Colonic mucosa (tissue), 4 donors: ENCODE measurements around the gene TBC1D22A. TPM values are rescaled to one million over a fixed set of nuclear protein-coding genes. Genes with fewer than 3 reads are reported as not detected.

ENCODE experiments used
- DNase-seq: peaks from one replicate; pipeline ENCODE4 v3.0.0-alpha.2; 2020
- H3K27ac ChIP-seq: fragments of 200-600 bp; one replicate; pipeline ENCODE4 v1.8.0; 2021
- H3K27me3 ChIP-seq: fragments of 200-600 bp; one replicate; pipeline ENCODE4 v1.8.0; 2021
- H3K36me3 ChIP-seq: fragments of 200-600 bp; one replicate; pipeline ENCODE4 v1.8.0; 2021
- H3K4me1 ChIP-seq: fragments of 200-600 bp; one replicate; pipeline ENCODE4 v1.8.0; 2021; ENCODE audit warnings: mild to moderate bottlenecking
- H3K4me3 ChIP-seq: fragments of 200-600 bp; one replicate; pipeline ENCODE4 v1.8.0; 2021
- H3K9ac ChIP-seq, 2 donors: one replicate each; pipeline ENCODE4 v1.7.0; 2013; ENCODE audit warnings: control low read depth in 2 of 2, low read depth in 2 of 2, low read length in 2 of 2
- H3K9me3 ChIP-seq: fragments of 200-600 bp; one replicate; pipeline ENCODE4 v1.8.0; 2021
- intact Hi-C: fragments of 100-400 bp; cut with DNase I; formaldehyde crosslinking; loops from one replicate; pipeline ENCODE4 v1.14.1; 2022
- total RNA-seq, 2 donors: library from RNA; stranded (reverse); fragmentation: NEBNext Ultra II Directional in 1 of 2; extraction: Animal tissue kit (Norgen Biotek cat#: 25700) in 1 of 2; gene quantifications; one replicate each; pipeline ENCODE4 v1.2.1, GENCODE V29; 2021
- TF ChIP-seq, protein P1 (sequence below): fragments of 200-600 bp; IDR thresholded peaks from one replicate; pipeline ENCODE4 v1.8.0; 2022; ENCODE audit warnings: antibody characterized with exemption, mild to moderate bottlenecking
- donor health status: healthy.
- donor health status: DM: no; HTN: no; CAD: no.
- donor health status: DM: no; HTN: no; CAD: no.

Gene TBC1D22A
- total RNA-seq, 2 donors from 2014 or later, result 34.2 to 36.4 TPM

DNA sequence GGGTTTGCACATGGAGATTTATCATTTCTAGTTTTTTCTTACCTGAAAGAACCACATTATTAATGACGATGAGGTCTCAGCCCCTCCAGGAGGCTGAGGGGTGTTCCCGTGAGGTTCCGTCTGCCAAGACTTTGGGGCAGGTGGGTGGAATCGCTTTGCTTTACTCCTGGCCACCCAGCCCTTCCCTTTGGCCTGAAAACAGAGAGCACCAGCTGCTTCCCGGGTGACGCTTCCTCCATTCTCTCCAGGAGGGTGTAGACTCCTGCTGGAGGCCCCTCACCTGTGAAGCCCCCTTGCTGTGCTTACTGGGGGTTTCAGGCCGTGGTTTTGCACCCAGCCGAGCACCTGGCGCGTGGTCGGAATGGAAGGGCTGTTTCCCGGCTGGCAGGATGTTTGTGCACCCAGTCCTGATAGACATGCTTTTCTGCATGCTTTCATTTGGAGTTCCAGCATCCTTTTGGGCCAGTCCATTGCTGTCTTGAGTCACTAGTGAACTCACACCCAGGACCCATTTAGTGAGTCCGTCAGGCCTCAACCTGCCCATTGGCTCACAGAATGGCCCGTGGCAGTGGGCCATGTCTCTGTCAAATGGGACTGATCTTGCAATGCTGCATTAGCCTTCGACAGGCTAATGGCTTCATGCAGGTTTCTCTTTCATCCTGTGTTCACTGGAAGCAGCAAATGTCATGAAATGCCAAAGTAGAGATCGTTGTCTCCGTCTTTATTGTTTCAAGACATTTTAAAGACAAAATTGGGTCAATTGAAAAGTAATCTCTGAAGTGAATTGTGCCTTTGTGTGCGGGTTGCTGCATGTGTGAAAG is 360.8 kb downstream of the TBC1D22A start:
- TF ChIP-seq, protein P1, sequence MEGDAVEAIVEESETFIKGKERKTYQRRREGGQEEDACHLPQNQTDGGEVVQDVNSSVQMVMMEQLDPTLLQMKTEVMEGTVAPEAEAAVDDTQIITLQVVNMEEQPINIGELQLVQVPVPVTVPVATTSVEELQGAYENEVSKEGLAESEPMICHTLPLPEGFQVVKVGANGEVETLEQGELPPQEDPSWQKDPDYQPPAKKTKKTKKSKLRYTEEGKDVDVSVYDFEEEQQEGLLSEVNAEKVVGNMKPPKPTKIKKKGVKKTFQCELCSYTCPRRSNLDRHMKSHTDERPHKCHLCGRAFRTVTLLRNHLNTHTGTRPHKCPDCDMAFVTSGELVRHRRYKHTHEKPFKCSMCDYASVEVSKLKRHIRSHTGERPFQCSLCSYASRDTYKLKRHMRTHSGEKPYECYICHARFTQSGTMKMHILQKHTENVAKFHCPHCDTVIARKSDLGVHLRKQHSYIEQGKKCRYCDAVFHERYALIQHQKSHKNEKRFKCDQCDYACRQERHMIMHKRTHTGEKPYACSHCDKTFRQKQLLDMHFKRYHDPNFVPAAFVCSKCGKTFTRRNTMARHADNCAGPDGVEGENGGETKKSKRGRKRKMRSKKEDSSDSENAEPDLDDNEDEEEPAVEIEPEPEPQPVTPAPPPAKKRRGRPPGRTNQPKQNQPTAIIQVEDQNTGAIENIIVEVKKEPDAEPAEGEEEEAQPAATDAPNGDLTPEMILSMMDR, result no peak
- intact Hi-C loops, result no loop called here
- H3K36me3 ChIP-seq, result no peaks in the 10 kb centered on the region
- H3K9ac ChIP-seq, result no peak overlapping the region
- H3K27ac ChIP-seq, result no peak overlapping the region
- H3K4me1 ChIP-seq, result no peaks in the 10 kb centered on the region
- DNase-seq, result no peak
- no peak overlapping the region for H3K4me3 ChIP-seq
- no peaks in the 10 kb centered on the region for H3K9me3 ChIP-seq
- H3K27me3 ChIP-seq, result no peaks in the 10 kb centered on the region

DNA sequence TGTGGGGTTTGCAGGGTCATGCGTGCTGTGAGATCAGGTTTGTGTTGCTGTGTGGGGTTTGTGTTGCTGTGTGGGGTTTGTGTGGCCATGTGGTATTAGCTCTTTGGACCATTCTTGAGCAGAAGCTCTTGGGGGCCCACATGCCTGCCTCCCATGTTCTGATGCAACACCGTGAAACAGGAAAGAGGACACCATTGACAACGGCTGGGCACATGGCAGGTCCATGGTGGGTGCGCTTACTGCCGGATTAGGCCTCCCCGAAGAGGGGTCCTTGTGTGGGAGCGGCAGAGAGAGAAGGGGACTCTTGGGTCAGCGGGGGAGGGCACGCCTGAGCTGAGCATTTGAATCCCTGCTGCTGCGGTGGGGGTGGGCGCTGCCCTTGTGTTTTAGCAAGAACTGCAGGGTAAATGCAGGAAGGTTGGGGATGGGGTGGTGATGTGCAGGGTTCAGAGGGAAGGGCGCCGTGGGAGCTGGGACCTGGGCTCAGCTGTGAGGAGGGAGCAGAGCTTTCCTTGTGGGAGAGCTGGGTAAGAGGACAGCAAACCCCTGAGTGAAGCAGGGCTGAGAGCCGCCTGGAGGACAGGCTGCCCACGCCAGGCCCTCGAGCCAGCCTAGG is 361.5 kb downstream of the TBC1D22A start:
- no peak overlapping the region for H3K27ac ChIP-seq
- no peak for DNase-seq
- no peaks in the 10 kb centered on the region for H3K4me1 ChIP-seq
- intact Hi-C loops, result no loop called here
- no peaks in the 10 kb centered on the region for H3K36me3 ChIP-seq
- TF ChIP-seq, protein P1, result no peak
- H3K9me3 ChIP-seq, result no peaks in the 10 kb centered on the region
- H3K27me3 ChIP-seq, result no peaks in the 10 kb centered on the region
- no peak overlapping the region for H3K9ac ChIP-seq
- H3K4me3 ChIP-seq, result no peak overlapping the region

DNA sequence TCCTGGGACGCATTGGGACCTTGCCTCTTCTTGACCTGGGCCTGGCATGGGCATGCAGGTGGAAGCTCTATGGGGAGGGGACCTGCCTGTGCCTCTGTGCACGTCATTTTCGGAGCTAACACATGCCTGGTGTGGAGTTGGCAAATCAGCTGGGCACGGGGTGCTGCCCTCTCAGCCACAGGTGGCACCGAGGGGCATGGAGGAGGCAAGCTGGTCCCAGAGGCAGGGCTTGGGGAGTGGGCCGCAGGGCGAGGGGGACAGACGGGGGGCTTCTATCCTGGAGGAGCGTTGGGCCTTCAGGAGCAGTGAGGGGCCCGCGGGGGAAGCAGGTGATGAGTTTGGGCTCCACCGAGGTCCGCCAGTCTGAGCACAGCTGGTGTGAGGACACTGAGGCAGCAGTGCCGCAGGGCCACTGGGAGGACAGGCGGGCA is 362.0 kb downstream of the TBC1D22A start:
- H3K4me1 ChIP-seq, result no peaks in the 10 kb centered on the region
- H3K9ac ChIP-seq, result no peak overlapping the region
- no peak overlapping the region for H3K4me3 ChIP-seq

DNA sequence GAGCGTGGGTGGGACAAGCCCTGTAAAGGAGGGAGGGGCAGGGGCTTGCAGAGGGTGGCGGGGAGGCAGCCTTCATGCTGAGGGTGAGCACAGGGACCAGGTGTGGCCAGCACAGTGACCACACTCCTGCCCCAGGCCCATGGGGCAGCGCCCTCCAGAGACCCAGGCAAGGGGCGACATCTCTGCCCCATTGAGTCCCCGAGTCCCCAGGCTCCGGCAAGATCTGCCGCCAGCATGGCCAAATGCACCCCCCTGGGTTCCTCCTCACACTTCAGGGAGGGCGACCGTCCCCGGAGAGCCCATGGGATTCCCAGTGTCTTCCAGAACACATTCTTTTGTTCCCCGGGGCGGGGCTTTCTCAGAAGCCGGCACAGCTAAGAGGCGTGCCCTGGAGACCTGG is 362.5 kb downstream of the TBC1D22A start:
- Histone ChIP-seq H3K9ac (no peak overlapping the region), H3K27me3 (no peaks in the 10 kb centered on the region), H3K36me3 (no peaks in the 10 kb centered on the region), H3K27ac (no peak overlapping the region), H3K9me3 (no peaks in the 10 kb centered on the region), H3K4me3 (no peak overlapping the region), H3K4me1 (no peaks in the 10 kb centered on the region)
- intact Hi-C loops, result no loop called here
- no peak for DNase-seq
- TF ChIP-seq, protein P1, result no peak

More for the DNA sequence above, 362.0 kb downstream of the TBC1D22A start:
- TF ChIP-seq, protein P1, result no peak
- Histone ChIP-seq H3K36me3 (no peaks in the 10 kb centered on the region), H3K9me3 (no peaks in the 10 kb centered on the region), H3K27ac (no peak overlapping the region), H3K27me3 (no peaks in the 10 kb centered on the region)
- no peak for DNase-seq
- intact Hi-C loops, result no loop called here

DNA sequence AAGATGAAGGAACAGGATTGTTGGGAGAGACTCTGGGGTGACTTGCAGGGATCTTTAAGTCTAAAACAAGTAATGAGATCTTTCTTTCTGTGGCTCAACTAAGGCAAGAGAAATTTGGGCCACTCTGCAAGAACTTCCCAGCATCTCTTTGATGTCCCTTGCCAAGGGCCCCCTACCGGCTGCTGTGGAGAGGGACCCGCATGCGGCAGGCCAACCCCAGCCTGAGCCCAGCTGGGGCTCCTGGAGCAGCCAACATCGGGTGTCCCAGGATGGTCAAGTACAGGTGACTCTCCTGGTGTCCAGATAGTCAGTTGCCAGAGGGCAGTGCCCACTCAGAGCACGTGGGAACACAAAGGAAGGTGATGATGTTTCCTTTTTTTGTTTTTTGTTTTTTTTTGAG is 363.2 kb downstream of the TBC1D22A start:
- Histone ChIP-seq H3K27ac (no peak overlapping the region), H3K36me3 (no peaks in the 10 kb centered on the region), H3K4me1 (no peaks in the 10 kb centered on the region), H3K9ac (no peak overlapping the region), H3K9me3 (no peaks in the 10 kb centered on the region), H3K4me3 (no peak overlapping the region), H3K27me3 (no peaks in the 10 kb centered on the region)
- TF ChIP-seq, protein P1, result no peak
- DNase-seq, result no peak
- intact Hi-C loops, result no loop called here
